ENCODE results near the gene C19orf47. TPM values are rescaled to one million over a fixed set of nuclear protein-coding genes. Genes with fewer than 3 reads are reported as not detected.
A peak's percentile ranks its signal among the peaks of the same experiment; 100 is the strongest.

C19orf47 gene
- total RNA-seq, 1 donor from 2014 or later: 17.4 TPM

DNA sequence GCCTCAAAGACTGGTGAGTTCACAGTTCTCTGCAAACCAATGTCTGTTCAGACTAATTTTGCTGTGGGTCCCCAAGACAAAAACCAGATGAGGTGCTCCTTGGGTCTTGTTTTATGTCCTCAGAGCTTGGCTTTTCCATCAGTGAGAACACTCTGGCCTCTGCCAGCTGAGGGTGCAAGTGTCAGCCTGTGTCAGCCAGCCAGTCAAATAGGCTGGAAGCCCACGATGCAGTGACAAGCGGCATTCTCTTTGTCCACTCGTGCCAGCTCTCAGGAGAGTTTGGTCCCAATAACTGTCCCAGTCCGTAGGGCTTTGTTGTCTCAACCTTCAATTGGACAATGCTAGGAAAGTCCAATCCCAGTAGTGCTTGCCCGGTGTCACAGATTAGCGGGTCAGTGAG lies 53.6 kb downstream of the C19orf47 start:
- Histone ChIP-seq H3K27me3 (no peaks in the 10 kb centered on the region), H3K36me3 (no peaks in the 10 kb centered on the region), H3K4me1 (no peaks in the 10 kb centered on the region), H3K9me3 (no peaks in the 10 kb centered on the region), H3K27ac (no peak overlapping the region), H3K4me3 (no peak overlapping the region)
- intact Hi-C loops (cut with DNase I): no loop called here
- no peak for TF ChIP-seq POLR2A (IDR thresholded peaks at IDR 0.05)
- TF ChIP-seq, protein P1, sequence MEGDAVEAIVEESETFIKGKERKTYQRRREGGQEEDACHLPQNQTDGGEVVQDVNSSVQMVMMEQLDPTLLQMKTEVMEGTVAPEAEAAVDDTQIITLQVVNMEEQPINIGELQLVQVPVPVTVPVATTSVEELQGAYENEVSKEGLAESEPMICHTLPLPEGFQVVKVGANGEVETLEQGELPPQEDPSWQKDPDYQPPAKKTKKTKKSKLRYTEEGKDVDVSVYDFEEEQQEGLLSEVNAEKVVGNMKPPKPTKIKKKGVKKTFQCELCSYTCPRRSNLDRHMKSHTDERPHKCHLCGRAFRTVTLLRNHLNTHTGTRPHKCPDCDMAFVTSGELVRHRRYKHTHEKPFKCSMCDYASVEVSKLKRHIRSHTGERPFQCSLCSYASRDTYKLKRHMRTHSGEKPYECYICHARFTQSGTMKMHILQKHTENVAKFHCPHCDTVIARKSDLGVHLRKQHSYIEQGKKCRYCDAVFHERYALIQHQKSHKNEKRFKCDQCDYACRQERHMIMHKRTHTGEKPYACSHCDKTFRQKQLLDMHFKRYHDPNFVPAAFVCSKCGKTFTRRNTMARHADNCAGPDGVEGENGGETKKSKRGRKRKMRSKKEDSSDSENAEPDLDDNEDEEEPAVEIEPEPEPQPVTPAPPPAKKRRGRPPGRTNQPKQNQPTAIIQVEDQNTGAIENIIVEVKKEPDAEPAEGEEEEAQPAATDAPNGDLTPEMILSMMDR (IDR thresholded peaks at IDR 0.05): no peak
- no peak for TF ChIP-seq POLR2AphosphoS5 (IDR thresholded peaks at IDR 0.05; ENCODE audit: insufficient read depth in 1 of 2, low read depth in 1 of 2)
- no peak for DNase-seq (ENCODE audit: extremely low spot score in 2 of 2)

DNA sequence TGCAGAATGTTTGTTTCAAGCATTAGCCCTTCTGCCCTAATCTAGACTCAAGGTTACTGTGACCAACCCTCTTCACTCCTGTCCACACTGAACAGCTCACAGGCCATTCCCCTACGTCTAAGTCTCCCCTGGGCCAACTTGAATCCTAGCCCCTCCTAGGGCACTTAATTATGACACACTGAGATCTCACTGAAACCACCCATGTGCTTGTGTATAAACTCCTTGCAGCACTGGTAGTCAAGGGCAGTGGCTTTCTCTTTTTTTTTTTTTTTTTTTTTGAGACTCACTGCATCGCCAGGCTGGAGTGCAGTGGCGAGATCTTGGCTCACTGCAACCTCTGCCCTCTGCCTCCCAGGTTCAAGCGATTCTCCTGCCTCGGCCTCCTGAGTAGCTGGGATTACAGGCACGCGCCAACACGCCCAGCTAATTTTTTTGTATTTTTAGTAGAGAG lies 61.2 kb downstream of the C19orf47 start:
- Histone ChIP-seq H3K27ac (no peak overlapping the region), H3K9me3 (no peaks in the 10 kb centered on the region)
- intact Hi-C loops (cut with DNase I): no loop called here

DNA sequence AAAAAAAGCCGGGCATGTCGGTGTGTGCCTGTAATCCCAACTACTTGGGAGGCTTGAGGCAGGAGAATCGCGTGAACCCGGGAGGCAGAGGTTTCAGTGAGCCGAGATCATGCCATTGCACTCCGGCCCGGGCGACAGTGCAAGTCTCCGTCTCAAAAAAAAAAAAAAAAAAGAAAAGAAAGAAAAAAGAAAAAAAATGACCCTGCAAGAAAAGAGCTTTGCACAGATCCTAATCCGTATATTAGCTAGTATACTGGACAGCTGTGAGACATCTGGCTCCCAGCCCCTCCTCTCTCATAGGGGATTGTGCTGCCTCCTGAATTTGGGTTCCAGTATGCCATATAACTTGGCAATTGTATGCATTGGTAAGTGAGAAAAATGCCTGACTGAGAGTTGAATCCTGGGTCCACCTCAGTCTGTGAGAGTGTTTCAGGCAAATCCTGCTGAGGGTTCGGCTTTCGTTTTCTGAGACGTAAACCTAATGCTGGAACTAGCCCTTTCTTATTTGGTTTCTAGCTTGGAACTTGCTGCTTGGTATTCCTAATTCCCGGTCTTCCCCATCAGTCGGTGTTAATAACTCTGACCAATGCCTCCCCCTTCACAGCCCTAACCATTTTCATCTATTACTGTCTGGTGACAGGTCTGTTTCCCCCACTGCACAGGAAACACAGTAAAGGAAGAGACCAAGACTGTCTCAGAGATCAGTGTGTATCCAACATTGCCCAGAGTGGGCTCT lies 61.8 kb downstream of the C19orf47 start:
- intact Hi-C loops (cut with DNase I): no loop called here
- no peaks in the 10 kb centered on the region for H3K36me3 ChIP-seq
- no peak for DNase-seq (ENCODE audit: extremely low spot score in 2 of 2)
- no peaks in the 10 kb centered on the region for H3K27me3 ChIP-seq
- H3K4me3 ChIP-seq: peak overlapping the region; percentile 85 to 93
- TF ChIP-seq POLR2AphosphoS5 (IDR thresholded peaks at IDR 0.05; ENCODE audit: insufficient read depth in 1 of 2, low read depth in 1 of 2) (no peak), POLR2A (IDR thresholded peaks at IDR 0.05) (no peak)
- TF ChIP-seq, protein P1 (IDR thresholded peaks at IDR 0.05): no peak
- peaks cover 42% of the 10 kb centered on the region for H3K4me1 ChIP-seq
- peak overlapping the region; percentile 98 for H3K27ac ChIP-seq
- H3K9me3 ChIP-seq: no peaks in the 10 kb centered on the region

More for the DNA sequence above, 61.2 kb downstream of the C19orf47 start:
- TF ChIP-seq POLR2AphosphoS5 (IDR thresholded peaks at IDR 0.05; ENCODE audit: insufficient read depth in 1 of 2, low read depth in 1 of 2) (no peak), POLR2A (IDR thresholded peaks at IDR 0.05) (no peak)
- TF ChIP-seq, protein P1 (IDR thresholded peaks at IDR 0.05): no peak
- no peaks in the 10 kb centered on the region for H3K27me3 ChIP-seq
- no peak for DNase-seq (ENCODE audit: extremely low spot score in 2 of 2)
- no peak overlapping the region for H3K4me3 ChIP-seq
- H3K4me1 ChIP-seq: peaks cover 36% of the 10 kb centered on the region
- H3K36me3 ChIP-seq: no peaks in the 10 kb centered on the region

DNA sequence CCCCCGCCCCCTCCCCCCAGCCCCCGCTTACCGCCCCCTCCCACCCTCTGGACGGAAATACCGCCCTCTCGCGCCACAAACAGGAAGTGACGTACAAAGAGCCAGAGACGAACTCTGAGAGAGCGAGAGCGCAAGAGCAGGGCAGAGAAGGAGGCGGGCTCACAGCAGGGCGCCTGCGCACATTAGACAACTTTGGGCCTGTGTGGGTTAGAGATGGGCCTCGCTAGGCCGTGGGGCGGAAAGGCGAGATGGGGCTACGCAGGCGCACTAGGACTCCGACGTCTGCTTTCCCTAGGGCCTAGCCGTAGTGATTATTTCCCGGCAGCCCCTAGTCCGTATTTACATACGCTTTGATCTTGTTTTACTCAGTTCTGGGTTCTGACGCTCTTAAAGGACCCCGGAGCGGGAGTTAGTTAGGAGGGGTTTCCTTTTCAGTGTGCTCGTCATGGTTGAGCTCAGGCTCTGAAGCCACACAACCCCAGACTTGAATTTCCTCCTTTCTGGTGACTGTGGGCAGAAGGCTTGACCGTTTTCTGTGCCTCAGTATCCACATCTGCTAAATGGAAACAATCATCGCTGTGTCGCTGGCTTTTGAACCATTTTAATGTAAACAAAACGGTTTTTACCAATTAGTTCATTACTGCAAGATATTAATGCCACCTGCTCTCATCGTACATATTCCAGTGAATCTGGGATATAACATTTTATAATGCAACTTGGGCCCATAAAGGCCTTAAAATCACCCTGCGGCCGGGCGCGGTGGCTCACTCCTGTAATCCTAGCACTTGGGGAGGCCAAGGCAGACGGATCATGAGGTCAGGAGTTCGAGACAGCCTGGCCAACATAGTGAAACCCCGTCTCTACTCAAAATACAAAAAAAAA lies 62.6 kb downstream of the C19orf47 start:
- peaks cover 50% of the 10 kb centered on the region for H3K4me1 ChIP-seq
- TF ChIP-seq POLR2AphosphoS5 (IDR thresholded peaks at IDR 0.05; ENCODE audit: insufficient read depth in 1 of 2, low read depth in 1 of 2): peak; percentile 83 to 99
- no peak for TF ChIP-seq POLR2A (IDR thresholded peaks at IDR 0.05)
- TF ChIP-seq, protein P1 (IDR thresholded peaks at IDR 0.05): no peak

More for the DNA sequence above, 62.6 kb downstream of the C19orf47 start:
- Histone ChIP-seq H3K36me3 (no peaks in the 10 kb centered on the region), H3K27ac (peak overlapping the region; percentile 98), H3K27me3 (no peaks in the 10 kb centered on the region), H3K4me3 (peak overlapping the region; percentile 85 to 93), H3K9me3 (no peaks in the 10 kb centered on the region)
- intact Hi-C loops (cut with DNase I): no loop called here
- DNase-seq (ENCODE audit: extremely low spot score in 2 of 2): peak in 1 of 2 donors; percentile 99

All from vagina (tissue), 2 donors.